Measurements from ENCODE around the gene ANTKMT.

GRCh38 chr16:754656-755055 is 33.7 kb downstream of the ANTKMT start:
- TF ChIP-seq, protein P1, sequence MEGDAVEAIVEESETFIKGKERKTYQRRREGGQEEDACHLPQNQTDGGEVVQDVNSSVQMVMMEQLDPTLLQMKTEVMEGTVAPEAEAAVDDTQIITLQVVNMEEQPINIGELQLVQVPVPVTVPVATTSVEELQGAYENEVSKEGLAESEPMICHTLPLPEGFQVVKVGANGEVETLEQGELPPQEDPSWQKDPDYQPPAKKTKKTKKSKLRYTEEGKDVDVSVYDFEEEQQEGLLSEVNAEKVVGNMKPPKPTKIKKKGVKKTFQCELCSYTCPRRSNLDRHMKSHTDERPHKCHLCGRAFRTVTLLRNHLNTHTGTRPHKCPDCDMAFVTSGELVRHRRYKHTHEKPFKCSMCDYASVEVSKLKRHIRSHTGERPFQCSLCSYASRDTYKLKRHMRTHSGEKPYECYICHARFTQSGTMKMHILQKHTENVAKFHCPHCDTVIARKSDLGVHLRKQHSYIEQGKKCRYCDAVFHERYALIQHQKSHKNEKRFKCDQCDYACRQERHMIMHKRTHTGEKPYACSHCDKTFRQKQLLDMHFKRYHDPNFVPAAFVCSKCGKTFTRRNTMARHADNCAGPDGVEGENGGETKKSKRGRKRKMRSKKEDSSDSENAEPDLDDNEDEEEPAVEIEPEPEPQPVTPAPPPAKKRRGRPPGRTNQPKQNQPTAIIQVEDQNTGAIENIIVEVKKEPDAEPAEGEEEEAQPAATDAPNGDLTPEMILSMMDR (conservative IDR thresholded peaks at IDR 0.05; ENCODE audit: low read depth, low read length): no peak
- no peak for TF ChIP-seq POLR2A (IDR thresholded peaks at IDR 0.05; ENCODE audit: low read depth, low read length)
- TF ChIP-seq CEBPB (IDR thresholded peaks at IDR 0.05; ENCODE audit: low read depth, low read length): no peak
- TF ChIP-seq MXI1 (IDR thresholded peaks at IDR 0.05; ENCODE audit: borderline replicate concordance, low read depth, low read length): no peak

Measured in IMR-90 (cell line).